ENCODE results near the gene CSNK1D.

- TF ChIP-seq POLR2AphosphoS5 (IDR thresholded peaks at IDR 0.05; ENCODE audit: low read depth, low read length) (no peak), POLR2A (IDR thresholded peaks at IDR 0.05; ENCODE audit: low read depth, low read length) (no peak), TAF1 (IDR thresholded peaks at IDR 0.05; ENCODE audit: low read depth, low read length) (no peak), PAX5 (IDR thresholded peaks at IDR 0.05; ENCODE audit: insufficient read depth, low read length, severe bottlenecking) (no peak), SPI1 (IDR thresholded peaks at IDR 0.05; ENCODE audit: low read depth, low read length) (no peak)
Measured at GRCh38 chr17:82311971-82312370, 38.5 kb upstream of the CSNK1D start.

Data from GM12891 (cell line).